SK-N-DZ (cell line): ENCODE measurements around the gene SLC1A1.
"Not testable (repeated sequence)": the region's sequence is repeated elsewhere in the genome, so short reads cannot be mapped to it uniquely, and the experiment has no call there.

ENCODE experiments used
- DNase-seq: peaks from one replicate; pipeline ENCODE4 v3.0.0-alpha.2; 2015; ENCODE audit warnings: low spot score

The SLC1A1 gene

GRCh38 chr9:4541281-4541680, 51.0 kb downstream of the SLC1A1 start:
- no peak for DNase-seq

DNA sequence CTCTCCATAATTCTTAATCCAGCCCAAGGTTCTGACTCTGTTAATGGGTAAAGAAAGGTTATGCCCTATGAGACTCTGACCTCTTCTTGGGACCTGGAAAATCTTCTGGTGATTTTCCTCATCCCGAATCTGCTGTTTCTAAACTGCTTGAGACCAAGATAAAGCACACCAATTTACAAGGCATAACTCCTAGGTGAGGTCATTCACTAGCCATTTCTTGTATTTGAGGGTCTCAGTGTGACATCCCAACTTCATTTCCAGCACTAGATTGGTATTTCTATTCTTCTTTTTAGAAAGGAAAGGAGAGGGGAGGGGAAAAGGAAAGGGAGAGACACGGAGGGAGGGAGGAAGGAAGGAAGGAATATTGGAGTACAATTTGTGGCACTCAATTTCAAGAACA, 51.6 kb downstream of the SLC1A1 start:
- no peak for DNase-seq

- not testable (repeated sequence) for DNase-seq
These were observed 54.4 kb downstream of the SLC1A1 start for GRCh38 chr9:4544714-4545113.

- DNase-seq, result no peak
These were observed 56.7 kb downstream of the SLC1A1 start for GRCh38 chr9:4547016-4547415.

DNA sequence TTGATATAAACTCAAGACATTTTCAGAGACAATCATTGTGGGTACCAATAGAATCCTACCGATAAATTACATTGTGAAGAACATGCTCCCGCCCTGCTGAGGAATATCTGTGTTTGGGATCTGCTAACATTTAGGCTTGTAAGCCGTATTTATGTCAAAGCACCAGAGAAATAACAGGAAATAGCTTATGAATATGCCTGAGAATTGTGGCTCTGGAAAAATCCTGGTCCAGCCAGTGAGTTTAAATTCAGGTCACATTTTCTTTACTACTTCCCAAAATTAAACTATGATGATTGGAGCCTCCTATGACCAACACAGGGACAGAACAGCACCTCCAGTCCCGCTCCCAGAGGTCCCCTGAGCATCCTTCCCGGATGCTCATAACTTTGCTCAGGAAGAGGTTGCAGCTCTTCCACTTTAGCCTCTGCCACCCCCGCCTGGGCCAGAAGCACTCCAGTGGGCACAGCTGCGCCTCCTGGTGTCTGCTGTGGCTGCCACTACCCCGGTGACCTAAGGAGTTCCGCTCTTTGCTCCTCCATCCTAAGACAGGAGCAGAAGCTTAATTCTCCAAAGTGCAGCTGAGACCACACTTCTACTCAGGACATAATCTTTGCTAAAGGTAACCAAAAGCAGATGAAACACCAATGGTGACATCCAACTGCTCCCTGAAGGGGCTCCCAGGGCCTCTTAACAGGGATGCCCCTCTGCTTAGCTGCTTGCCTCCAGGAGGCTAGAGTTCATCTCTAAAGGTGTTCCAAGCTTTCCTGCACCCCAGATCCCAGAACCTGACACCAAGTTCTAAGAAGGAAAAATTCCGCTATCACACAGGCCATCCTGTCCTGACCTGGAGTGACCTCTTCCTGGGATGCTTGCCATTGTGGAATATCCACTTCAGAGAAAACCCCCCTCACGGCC, 58.8 kb downstream of the SLC1A1 start:
- no peak for DNase-seq

DNA sequence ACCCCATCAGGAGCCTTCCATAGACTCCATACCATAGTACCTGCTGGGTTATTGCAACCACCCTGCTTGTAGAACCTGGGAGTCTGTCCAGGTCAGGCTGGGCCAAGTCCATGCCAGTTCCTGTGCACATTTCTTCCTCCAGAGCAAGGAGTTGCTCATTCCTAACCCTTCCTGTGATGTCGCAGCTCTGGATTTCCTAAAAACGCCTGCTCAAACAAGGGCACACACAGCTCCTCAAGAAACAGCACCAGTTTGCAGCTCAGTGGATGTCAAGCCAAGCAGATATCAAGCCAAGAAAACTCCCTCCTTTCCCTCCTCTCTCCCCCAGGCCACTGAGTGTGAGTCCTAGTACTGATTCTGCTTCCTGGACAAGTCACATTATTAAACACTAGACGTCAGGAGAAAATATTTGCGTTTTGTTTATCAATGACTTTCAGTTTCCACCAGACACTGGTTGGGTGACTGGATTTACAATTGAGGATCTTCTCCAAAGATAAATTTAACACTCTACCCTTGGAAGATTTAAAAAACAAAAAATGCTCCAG, 59.6 kb downstream of the SLC1A1 start:
- DNase-seq, result no peak

DNA sequence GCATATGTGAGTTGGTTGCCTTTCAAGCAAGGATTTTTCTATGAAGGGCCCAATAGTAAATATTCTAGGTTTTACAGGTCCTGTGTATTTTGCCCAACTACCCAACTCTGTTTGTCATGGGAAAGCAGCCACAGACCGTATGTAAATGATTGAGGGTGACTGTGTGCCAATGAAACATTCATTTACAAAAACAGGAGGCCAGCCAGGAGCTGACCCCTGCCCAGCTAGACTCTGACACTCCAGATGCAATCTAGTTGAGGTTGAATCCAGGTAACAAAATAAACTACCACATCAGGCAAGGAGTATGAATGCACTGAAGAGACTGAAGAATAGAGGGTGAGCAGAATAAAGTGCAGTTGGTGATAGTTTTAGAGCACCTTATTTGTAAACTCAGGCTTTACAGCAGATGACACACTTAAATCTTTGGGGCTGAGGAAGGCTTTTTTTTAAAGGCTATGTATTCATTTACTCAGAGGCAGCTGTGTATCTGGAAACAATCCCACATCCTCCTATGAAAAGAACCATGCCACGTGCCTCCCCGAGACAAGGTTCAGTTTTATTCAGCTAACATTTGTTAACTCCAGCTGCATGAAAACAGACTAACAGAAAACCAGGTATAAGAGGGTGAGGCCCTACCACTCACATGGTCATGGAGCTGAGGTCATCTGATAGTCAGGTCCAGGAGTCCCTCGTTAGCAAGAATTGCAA, 60.7 kb downstream of the SLC1A1 start:
- no peak for DNase-seq

- no peak for DNase-seq
These were observed 63.7 kb downstream of the SLC1A1 start for GRCh38 chr9:4553951-4554381.

DNA sequence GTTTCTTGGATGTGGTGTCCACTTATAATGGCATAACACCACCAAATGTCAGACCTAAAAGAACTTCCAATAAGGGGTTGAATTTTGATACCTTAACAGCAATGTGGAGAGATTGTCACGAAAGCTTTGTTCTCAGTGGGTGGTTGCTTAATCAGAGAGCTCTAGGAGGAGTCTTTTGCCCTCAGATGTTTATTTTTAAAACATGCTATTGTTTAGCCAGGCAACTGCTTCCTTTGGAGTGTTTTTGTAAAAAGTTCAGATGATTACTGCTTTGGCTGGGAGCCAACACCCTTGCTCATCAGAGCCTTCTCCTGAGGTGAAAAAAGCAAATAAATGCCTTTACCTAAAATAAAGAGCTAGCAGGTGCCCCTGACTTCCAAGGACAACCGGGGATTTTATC, 65.0 kb downstream of the SLC1A1 start:
- no peak for DNase-seq

DNA sequence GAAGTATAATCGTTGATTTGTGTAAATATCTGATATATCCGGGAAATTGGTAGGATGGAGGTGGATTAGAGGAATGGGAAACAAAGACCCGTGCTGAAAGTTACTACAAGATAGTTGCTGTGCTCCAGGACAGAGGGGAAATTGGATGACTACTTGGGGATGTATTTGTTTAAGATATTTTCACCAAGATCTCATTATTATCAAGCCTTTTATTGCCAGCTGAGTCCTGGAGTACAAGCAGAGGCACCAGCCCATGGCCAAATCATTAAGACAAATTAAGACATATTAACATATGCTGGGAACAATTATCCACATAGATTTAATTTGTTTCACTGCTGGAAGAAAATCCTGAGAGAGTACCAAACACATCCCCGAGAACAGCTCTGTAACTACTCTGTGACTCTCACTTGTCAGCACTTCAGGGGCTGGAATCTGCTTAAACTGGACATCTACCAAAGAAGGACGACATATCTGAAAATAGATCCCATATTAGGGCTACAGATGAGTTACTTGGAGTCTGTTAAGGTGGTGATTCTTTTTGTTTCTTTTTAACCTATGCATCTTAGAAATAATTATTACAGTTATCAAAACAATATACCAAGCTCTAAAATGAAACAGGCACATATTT, 68.2 kb downstream of the SLC1A1 start:
- no peak for DNase-seq

DNA sequence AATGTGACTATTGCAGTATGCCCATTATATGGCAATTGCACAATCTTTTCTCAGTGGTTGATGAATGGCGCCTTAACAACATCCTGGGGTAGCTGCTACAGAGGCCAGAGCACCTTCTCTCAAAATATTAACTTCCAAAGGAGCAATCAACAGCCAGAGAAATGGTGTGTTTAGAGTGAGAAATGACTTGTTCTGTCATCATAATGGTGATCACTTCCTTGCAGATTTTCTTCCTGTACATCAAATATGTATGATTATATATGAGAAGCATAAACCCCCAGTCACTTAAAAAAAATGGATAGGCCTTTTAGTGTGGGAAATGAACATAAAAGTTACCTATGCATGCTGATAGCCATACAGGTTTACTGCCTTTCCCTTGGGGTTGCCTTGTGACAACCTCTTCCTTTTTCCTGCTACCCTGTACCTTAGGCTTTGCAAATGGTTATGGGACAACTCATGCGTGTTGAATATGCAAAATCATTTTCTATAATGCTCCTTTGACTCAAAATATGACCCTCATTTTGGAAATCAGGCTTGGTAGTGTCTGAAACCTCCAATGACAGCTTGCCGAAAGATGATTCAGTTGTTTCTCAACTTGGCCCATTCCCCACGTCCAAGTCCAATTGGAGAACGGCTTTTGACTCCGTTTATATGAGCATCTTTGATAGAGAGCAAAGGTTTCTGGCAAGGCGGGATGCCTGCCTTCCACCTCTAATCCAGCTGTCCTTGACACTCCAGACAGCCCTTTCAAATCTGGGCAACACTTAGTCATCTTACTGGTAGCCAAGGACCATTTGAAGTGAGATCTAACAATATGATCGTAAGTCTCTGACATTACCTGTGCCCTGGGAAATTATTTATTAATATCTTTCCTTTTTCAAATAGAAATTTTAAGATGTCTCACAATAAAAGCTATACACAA, 69.3 kb downstream of the SLC1A1 start:
- DNase-seq, result no peak

- DNase-seq, result no peak
These were observed 72.8 kb downstream of the SLC1A1 start for GRCh38 chr9:4563105-4563504.

DNA sequence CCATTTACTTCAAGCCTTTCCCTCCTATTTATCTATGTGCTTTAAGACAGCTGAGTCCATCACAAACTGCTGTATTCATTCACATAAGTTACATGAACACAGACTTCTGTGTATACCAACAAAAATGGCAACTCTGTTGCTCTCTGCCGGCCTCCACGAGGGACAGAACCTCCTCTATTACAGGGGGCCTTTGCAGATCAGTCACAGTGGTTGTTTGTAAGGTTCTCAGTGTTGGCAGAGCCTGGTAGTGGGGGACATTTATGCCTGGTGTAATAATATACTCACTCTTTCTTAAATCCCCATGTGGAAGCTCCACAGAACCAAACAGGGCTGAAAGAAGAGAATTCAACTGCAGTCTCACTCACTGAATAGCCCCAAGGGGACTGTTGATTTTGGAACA, 76.5 kb downstream of the SLC1A1 start:
- DNase-seq, result no peak

- no peak for DNase-seq
These were observed 77.3 kb downstream of the SLC1A1 start for GRCh38 chr9:4567601-4568000.

DNA sequence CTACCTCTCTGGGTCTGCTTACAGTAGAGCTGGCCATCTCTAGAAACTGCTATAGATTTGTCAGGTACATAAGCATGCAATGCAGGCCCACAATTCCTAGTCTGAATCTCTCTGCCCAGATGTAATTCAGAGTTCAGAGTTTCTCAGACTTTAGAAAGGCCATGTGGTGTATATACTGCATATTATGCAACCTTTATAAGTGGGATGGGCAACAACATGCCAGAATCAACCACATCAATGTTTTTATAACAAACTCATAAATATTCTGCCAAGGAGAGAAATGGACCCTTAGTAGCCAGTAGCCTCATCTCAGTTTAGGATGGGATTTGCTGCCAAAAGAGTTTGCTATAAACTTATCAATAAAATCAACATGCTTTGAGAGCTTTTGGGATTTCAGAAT, 78.8 kb downstream of the SLC1A1 start:
- DNase-seq, result no peak

- no peak for DNase-seq
These were observed 82.0 kb downstream of the SLC1A1 start for GRCh38 chr9:4572184-4572826.

DNA sequence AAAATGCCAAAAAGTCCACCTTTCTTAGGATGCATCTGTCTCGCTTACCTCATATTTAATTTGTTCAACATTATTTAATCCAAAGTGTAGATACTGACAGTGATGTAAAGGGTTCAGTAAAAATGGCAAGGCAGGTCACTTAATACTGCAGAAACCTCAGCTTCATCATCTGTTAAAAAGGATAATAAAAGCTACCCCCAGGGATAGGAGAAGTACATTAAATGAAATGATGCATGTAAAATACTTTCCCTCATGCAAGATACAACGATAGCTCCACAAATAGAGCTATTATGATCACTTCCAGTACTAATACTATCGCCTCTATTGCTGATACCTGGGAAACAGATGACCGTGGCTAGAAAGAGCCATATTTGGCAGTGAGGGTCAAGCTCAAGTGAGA, 82.9 kb downstream of the SLC1A1 start:
- DNase-seq, result no peak

DNA sequence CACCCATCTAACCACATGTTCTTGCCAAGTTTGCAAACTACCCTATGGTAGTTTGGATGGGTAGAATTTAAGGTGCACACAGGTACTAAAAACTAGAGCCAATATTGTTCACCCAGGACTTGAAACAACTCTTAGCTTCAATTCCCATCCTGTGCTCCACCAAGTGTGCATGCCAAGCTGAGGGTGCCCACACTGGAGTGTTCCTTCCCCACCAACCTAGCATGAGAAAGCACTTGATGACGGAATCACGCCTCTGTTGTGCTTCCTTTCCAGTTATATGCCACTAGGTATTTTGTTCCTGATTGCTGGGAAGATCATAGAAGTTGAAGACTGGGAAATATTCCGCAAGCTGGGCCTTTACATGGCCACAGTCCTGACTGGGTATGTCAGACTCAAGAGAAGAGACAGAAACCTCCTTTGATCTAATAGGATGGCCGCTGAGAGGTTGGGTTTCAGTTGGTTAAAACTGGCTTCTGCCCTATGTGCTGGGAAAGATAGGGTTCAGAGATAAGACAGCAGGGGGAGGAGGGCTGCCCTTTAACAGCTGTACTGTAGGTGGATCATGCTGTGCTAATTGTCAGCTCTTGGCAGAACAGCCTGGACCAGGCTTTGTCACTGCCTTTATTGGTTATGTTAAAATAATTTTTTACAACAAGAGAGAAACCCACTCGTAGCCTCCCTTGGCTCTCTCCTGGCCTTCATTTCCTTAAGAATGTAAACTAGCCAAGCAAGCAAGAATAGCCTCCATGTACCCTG, 83.5 kb downstream of the SLC1A1 start:
- no peak for DNase-seq

- no peak for DNase-seq
These were observed 84.5 kb downstream of the SLC1A1 start for GRCh38 chr9:4574657-4575243.
